Dermis microvascular lymphatic vessel endothelial cell (primary cell): ENCODE data around the gene TEK. TPM values are rescaled to one million over a fixed set of nuclear protein-coding genes. Genes with fewer than 3 reads are reported as not detected.
"Not testable (repeated sequence)": the region's sequence is repeated elsewhere in the genome, so short reads cannot be mapped to it uniquely, and the experiment has no call there.

Experiments
- DNase-seq, 2 donors: peaks; one replicate each; pipeline versions ENCODE4 v3.0.0 to v3.0.0-alpha.2; 2010; ENCODE audit warnings: low read depth in 2 of 2
- total RNA-seq: library from RNA; depleted of rRNA; stranded (reverse); fragments of >200 nt; gene quantifications from 2 replicates; pipeline ENCODE4 v1.2.1, GENCODE V29; 2014

The TEK gene
- total RNA-seq, 1 donor from 2014 or later = 147 TPM

DNA sequence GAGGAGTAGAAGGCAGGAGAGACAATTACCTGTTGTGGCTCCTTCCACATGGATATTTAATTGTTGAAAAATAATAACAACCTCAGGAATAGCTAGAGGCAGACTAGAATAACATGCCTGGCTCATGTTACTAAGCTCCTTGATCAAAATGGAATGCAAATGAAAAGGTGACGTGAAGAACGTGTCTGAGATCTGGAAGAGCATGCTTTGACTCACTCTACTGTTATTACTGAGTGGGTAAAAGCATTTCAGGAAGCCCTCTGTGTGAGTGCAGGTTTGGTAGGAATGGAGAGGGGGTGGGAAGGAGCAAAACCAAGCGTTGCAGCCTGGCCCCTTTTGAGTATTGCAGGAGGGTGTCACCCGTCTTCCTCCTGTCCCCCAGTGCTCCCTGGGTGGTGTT is 103.2 kb downstream of the TEK start:
- DNase-seq = no peak

DNA sequence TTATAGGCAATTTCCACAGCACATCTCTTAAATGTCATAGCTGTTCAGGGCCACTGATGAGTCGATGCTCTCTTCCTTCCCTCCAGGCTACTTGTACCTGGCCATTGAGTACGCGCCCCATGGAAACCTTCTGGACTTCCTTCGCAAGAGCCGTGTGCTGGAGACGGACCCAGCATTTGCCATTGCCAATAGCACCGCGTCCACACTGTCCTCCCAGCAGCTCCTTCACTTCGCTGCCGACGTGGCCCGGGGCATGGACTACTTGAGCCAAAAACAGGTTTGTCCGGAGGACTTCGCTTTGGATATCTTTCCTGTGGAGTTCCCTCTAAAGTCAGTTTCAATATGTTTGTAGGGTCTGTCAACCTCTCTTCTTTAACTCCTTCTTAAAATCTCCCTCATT is 103.6 kb downstream of the TEK start:
- no peak for DNase-seq

DNA sequence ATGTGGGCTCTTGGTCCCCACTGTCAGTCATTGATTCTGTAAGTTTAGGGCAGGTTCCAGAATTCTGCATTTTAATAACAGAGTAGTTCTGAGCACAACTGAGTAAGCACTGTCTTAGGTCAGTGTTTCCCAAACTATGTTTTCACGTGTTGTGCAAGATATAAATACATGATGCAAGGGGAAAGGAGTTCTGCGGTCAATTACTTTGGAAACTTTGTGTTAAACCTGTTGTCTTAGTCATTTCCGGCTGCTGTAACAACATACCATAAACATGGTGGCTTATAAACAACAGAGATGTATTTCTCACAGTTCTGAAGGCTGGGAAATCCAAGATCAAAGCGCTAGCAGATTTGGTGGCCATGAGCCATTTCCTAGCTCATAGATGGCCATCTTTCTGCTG is 118.2 kb downstream of the TEK start:
- peak in 1 of 2 donors; percentile 28 for DNase-seq

DNA sequence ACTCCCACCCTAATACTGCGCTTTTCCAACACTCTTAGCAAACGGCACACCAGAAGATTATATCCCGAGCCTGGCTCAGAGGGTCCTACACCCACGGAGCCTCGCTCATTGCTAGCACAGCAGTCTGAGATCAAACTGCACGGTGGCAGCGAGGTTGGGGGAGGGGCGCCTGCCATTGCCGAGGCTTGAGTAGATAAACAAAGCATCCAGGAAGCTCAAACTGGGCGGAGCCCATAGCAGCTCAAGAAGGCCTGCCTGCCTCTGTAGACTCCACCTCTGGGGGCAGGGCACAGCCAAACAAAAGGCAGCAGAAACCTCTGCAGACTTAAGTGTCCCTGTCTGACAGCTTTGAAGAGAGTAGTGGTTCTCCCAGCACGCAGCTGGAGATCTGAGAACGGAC is 130.6 kb downstream of the TEK start:
- DNase-seq = not testable (repeated sequence)

DNA sequence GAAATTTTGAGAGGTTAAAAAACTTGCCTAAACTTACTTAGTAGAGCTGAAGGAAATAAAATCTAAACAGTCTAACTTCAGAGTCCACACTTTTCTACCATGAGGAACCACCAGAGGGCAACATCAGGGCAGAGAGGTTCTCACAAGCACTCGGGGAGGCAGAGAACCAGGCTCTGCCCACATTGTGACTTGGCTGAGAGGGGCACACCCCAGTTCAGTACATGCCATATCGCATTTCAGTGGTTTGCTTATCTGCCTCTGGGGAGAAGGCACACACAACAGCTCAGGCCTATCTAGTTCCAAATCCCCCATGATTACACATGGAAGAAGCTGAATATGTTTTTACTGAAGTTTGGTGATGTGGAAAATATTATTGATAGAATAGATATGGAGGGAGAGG is 138.7 kb downstream of the TEK start:
- peak; percentile 7 to 38 for DNase-seq

DNA sequence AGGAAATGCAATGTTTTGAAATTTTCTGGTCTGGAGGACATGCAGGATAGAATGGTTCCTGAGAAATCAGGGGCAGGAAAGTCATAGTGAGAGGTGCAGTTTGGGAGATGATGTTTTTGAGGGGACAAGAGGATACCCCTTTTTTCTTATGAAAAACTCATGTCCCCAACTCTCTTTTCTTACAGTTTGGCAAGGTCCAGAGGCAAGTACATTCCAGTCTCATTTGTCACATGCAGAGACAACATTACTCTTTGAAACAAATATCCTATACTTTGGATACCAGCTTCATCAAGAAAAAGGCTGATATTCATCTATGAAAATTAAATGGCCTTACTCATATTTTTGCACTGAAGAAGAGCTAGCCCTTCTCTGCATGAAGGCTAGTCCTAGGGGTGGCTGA is 139.7 kb downstream of the TEK start:
- DNase-seq = no peak

DNA sequence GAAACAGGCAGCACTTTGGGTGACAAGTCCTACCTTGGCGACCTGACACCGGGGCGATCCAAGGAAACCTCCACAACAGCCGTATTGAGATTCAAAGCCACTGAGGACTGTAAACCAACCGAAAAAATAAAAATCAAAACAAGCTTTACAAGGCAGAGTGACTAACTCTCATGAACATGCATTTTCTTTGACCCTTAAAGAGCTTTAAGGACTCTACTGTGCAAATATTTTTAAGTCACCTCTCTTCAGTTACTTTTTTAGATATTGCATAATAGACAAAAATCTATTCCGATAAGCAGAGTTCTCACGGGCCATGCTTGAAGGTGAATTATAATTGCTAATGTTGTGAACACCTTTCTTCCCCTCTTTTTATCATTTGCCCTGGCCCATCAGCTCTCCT is 149.6 kb downstream of the TEK start:
- DNase-seq = no peak

DNA sequence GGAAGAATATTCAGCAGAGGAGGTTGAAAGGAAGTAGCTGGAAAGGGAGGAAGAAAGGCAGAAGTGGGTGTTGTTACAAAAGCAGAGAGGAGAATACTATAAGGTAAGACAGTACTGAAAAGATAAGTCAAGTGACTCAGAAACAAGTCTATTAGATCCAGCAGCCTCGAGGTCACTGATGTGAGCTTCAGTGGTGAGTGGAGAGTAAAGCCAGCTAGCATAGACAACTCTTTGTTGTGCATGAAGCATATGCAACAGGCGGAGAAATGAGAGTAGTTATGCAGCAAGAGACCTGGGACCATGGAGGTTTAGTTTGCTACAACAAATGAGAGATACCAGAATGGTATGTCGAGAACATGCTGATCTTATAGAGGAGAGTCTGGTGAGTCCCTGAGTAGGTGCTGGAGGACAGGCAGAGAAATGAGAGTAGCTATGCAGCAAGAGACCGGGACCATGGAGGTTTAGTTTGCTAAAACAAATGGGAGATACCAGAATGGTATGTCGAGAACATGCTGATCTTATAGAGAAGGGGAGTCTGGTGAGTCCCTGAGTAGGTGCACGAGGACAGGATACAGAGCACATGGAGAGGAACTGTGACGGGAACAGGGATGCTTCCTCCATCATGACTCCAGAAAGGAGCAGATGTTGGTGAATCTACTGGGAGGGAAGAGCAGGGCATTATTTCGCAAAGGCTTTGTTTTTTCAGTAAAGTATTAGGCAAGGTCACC is 151.9 kb downstream of the TEK start:
- no peak for DNase-seq

DNA sequence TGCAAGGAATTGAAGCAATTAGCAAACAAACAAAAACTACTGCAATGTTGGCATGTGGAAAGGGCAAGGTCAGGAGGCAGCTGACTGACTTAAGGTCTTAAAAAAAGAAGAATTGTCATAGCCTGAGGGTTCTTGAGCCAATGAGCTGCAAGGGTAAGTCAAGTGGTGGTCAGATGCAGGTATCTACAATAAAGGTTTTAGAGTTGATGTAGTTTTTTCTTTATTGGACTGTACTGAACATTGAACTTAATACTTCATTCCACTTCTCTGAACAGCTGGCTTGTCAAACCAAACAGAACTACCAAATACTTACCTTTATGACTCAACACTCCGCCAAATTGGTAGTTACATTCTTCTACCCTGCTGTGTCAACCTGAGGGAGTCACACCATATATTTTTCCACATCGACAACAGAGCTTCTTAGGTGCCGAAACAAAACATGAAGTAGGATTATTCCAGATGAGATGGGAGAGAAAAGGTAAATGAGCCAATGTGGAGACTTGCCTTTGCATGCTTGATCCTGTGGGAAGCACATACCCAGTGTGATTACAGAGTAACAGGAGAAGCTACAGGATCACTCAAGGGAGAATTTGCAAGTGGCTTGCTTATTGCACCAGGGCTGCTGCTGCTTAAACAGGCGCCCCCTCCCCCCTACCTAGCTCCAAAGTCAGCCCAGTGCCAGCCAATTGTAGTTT is 152.6 kb downstream of the TEK start:
- DNase-seq = no peak

DNA sequence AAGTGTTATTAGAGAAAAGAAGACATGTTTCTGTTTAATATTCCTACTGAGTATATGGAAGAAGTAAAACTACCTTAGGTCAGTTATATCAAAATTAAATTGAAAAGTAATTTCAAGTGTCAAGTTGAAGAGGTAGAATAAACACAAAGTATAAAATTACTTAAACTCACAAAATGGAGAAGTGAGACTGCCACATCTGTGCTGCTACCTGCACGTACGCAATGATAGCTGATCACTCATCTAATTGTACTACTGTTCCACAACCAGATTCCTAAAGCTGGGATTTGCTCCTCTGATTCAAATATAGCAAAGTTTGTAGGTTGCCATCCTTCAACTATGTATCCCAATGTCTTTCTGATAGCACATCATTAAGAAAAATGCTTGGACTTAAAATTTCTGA is 163.1 kb downstream of the TEK start:
- DNase-seq = no peak

DNA sequence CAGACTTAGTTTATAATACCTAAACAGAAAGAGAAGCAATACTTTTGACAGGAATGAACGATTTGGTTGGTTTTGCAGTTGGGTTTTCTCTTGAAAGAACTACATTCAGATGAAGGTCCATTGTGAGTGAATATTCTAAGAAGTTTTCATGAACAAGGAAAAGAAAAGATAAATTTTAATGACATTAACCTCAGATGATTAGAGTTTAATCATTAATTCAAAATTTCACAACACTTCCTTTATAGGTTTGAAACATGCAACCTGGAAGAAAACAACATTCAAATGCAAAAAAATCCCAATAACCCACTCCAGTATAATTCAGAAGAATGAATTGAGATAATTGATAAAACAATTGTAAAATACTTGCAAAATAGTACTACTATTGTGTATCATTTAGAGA is 164.2 kb downstream of the TEK start:
- DNase-seq = no peak

DNA sequence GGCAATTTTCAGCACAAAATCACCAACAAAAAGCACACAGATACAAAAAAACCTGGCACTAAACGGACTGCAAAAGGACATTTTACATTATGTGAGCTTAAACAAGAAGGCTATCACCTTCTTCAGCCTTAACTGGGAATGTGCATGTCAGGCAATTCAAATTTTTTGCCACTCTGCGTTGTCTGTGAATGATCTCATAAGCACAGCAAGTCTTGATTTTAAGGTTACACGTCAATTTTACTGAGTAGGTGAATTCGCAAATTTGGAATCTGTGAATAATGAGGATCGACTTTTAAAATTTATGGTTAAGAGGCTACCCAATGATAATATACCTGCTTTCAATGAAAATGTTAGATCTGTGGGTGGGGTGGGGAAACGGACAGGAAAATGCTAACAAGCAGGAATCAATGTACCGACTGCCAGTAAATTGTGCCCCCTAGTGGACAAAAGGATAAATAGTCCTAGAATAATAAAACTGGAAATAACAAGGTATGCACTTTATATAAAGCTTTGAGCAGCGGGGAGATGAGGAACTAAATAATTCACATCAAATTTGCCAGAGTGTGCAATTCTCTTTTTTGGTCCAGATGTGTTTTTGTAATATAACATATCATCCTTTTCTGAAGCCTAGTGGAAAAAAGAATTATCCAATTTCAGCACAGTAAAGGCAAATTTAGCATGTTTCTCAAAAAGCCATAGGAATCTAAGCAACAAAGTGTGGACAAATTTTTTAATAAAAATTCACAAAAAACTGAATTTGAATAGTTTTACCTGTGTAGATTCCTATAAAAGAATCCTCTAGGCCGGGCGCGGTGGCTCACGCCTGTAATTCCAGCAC is 167.4 kb downstream of the TEK start:
- peak; percentile 64 to 73 for DNase-seq

DNA sequence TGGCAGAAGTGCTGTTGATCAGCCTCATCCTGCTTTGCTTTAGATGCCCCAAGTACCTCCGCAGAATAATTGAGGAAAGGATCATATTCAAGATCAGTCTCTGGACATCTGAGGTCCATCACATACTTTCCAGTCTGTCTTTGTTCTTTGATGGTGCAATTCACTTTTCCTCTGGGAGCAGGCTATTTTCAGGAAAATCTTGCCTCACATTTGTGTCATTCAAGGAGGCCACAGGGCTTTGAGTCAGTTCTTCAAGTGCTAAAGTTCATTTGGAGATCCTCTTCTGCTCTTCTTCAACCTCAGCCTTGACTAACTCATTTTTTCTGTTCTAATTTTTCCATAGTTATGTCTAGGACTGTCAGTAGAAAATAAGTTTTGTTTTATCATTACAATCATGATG is 169.3 kb downstream of the TEK start:
- DNase-seq = no peak

DNA sequence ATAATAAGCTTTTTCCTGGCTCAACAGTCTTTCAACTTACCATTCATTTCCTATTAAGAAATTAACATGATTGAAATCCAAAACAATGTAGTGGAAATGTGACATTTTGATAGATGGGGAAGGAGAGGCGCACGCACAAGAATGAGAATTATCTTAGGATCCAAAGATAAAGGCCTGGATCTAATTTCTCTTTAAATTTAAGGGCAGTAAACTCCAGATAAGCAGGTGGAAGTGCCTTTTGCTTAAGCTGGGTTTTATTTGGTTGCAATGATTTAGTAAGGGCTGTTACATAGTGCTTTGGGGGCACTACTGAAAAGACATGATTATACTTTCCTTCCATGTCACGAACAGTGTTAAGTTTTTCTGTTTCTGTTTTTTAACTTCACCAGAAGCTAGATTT is 170.6 kb downstream of the TEK start:
- DNase-seq = no peak

Other genes starting within 250 kb of the TEK start
- 10.9 and 11.5 TPM in 2 replicates for gene CAAP1, start 216.4 kb upstream of the TEK start, total RNA-seq
- gene PLAA, start 162.0 kb upstream of the TEK start, total RNA-seq = 36.0 and 38.6 TPM in 2 replicates
- 4.3 and 5.4 TPM in 2 replicates for gene IFT74, start 152.8 kb upstream of the TEK start, total RNA-seq
- gene LRRC19, start 103.6 kb upstream of the TEK start, total RNA-seq = not detected in 2 replicates
- gene EQTN, start 187.9 kb downstream of the TEK start, total RNA-seq = under 0.01 TPM in 1 of 2 replicates, not detected in the other